ENCODE measurements around the gene HAND1.

GRCh38 chr5:154509784-154510555 lies 31.9 kb upstream of the HAND1 start:
- no peak for TF ChIP-seq EP300 (IDR thresholded peaks at IDR 0.05)
- TF ChIP-seq, protein P1, sequence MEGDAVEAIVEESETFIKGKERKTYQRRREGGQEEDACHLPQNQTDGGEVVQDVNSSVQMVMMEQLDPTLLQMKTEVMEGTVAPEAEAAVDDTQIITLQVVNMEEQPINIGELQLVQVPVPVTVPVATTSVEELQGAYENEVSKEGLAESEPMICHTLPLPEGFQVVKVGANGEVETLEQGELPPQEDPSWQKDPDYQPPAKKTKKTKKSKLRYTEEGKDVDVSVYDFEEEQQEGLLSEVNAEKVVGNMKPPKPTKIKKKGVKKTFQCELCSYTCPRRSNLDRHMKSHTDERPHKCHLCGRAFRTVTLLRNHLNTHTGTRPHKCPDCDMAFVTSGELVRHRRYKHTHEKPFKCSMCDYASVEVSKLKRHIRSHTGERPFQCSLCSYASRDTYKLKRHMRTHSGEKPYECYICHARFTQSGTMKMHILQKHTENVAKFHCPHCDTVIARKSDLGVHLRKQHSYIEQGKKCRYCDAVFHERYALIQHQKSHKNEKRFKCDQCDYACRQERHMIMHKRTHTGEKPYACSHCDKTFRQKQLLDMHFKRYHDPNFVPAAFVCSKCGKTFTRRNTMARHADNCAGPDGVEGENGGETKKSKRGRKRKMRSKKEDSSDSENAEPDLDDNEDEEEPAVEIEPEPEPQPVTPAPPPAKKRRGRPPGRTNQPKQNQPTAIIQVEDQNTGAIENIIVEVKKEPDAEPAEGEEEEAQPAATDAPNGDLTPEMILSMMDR (IDR thresholded peaks at IDR 0.05): no peak
- TF ChIP-seq POLR2A (IDR thresholded peaks at IDR 0.05): no peak
